ENCODE data around the gene AQP6.

The AQP6 gene

GRCh38 chr12:50006754-50007442 lies 34.2 kb downstream of the AQP6 start:
- no peak for DNase-seq
- Histone ChIP-seq H3K27me3 (ENCODE audit: insufficient read depth, low read length, poor library complexity) (no peaks in the 10 kb centered on the region), H2AFZ (ENCODE audit: low read depth, low read length) (no peak overlapping the region), H3K4me2 (ENCODE audit: insufficient read depth, low read length) (no peak overlapping the region), H3K9me3 (ENCODE audit: insufficient read depth, low read length, severe bottlenecking) (no peaks in the 10 kb centered on the region), H4K20me1 (ENCODE audit: insufficient read depth, low read length) (peaks cover 18% of the 10 kb centered on the region; the same call in 1 of the 2 replicates), H3K27ac (ENCODE audit: low read length) (no peak overlapping the region), H3K36me3 (ENCODE audit: insufficient read depth, low read length) (peaks cover 90% of the 10 kb centered on the region), H3K79me2 (ENCODE audit: insufficient read depth, low read length) (peaks cover 67% of the 10 kb centered on the region), H3K4me1 (ENCODE audit: insufficient read depth, low read length) (no peaks in the 10 kb centered on the region), H3K9ac (ENCODE audit: low read depth, low read length) (no peak overlapping the region), H3K4me3 (ENCODE audit: low read depth in 1 of 2, low read length in 2 of 2) (no peak overlapping the region)
- TF ChIP-seq CTCF (IDR thresholded peaks at IDR 0.05; ENCODE audit: borderline replicate concordance, extremely low read depth, low read length, poor library complexity, severe bottlenecking) = no peak
- TF ChIP-seq EZH2 (IDR thresholded peaks at IDR 0.05; ENCODE audit: borderline replicate concordance, low read depth, low read length, severe bottlenecking) = no peak
- ATAC-seq (ENCODE audit: insufficient read depth, low read depth) = no peak

- no peak overlapping the region for H3K4me2 ChIP-seq (ENCODE audit: insufficient read depth, low read length)
- H4K20me1 ChIP-seq (ENCODE audit: insufficient read depth, low read length) = peaks cover 25% of the 10 kb centered on the region
- H3K79me2 ChIP-seq (ENCODE audit: insufficient read depth, low read length) = peaks cover 92% of the 10 kb centered on the region
- no peak for DNase-seq
- H3K4me1 ChIP-seq (ENCODE audit: insufficient read depth, low read length) = no peaks in the 10 kb centered on the region
- no peak overlapping the region for H2AFZ ChIP-seq (ENCODE audit: low read depth, low read length)
- no peak overlapping the region for H3K4me3 ChIP-seq (ENCODE audit: low read depth in 1 of 2, low read length in 2 of 2)
- H3K9ac ChIP-seq (ENCODE audit: low read depth, low read length) = no peak overlapping the region
- peaks cover 74% of the 10 kb centered on the region for H3K36me3 ChIP-seq (ENCODE audit: insufficient read depth, low read length)
- ATAC-seq (ENCODE audit: insufficient read depth, low read depth) = peak; percentile 50; the same call in 2 of the 3 replicates
- no peak for TF ChIP-seq EZH2 (IDR thresholded peaks at IDR 0.05; ENCODE audit: borderline replicate concordance, low read depth, low read length, severe bottlenecking)
- TF ChIP-seq CTCF (IDR thresholded peaks at IDR 0.05; ENCODE audit: borderline replicate concordance, extremely low read depth, low read length, poor library complexity, severe bottlenecking) = no peak
- H3K27ac ChIP-seq (ENCODE audit: low read length) = no peak overlapping the region
- H3K27me3 ChIP-seq (ENCODE audit: insufficient read depth, low read length, poor library complexity) = no peaks in the 10 kb centered on the region
- H3K9me3 ChIP-seq (ENCODE audit: insufficient read depth, low read length, severe bottlenecking) = no peaks in the 10 kb centered on the region
Measured at GRCh38 chr12:50013361-50014147, 40.8 kb downstream of the AQP6 start.

GRCh38 chr12:50014342-50014741 lies 41.6 kb downstream of the AQP6 start:
- no peak overlapping the region for H3K27ac ChIP-seq (ENCODE audit: low read length)

More at GRCh38 chr12:50014342-50014741, 41.6 kb downstream of the AQP6 start:
- Histone ChIP-seq H3K9ac (ENCODE audit: low read depth, low read length) (no peak overlapping the region), H3K9me3 (ENCODE audit: insufficient read depth, low read length, severe bottlenecking) (no peaks in the 10 kb centered on the region), H3K4me3 (ENCODE audit: low read depth in 1 of 2, low read length in 2 of 2) (no peak overlapping the region), H3K36me3 (ENCODE audit: insufficient read depth, low read length) (peaks cover 70% of the 10 kb centered on the region), H4K20me1 (ENCODE audit: insufficient read depth, low read length) (peaks cover 32% of the 10 kb centered on the region), H3K4me1 (ENCODE audit: insufficient read depth, low read length) (no peaks in the 10 kb centered on the region; the same call in 1 of the 2 replicates), H2AFZ (ENCODE audit: low read depth, low read length) (no peak overlapping the region), H3K4me2 (ENCODE audit: insufficient read depth, low read length) (no peak overlapping the region), H3K79me2 (ENCODE audit: insufficient read depth, low read length) (peaks cover 93% of the 10 kb centered on the region), H3K27me3 (ENCODE audit: insufficient read depth, low read length, poor library complexity) (no peaks in the 10 kb centered on the region)
- ATAC-seq (ENCODE audit: insufficient read depth, low read depth) = no peak
- TF ChIP-seq CTCF (IDR thresholded peaks at IDR 0.05; ENCODE audit: borderline replicate concordance, extremely low read depth, low read length, poor library complexity, severe bottlenecking) (no peak), EZH2 (IDR thresholded peaks at IDR 0.05; ENCODE audit: borderline replicate concordance, low read depth, low read length, severe bottlenecking) (no peak)
- no peak for DNase-seq
